Endodermal cell (in vitro differentiated cells): ENCODE results near the gene RAC2. TPM values are rescaled to one million over a fixed set of nuclear protein-coding genes. Genes with fewer than 3 reads are reported as not detected.

Source experiments
- DNase-seq: peaks from one replicate; pipeline ENCODE4 v3.0.0-alpha.2; 2017
- H3K27ac ChIP-seq: 2 replicates; pipeline ENCODE4 v1.5.1; 2013; ENCODE audit warnings: mild to moderate bottlenecking, low read depth, low read length, moderate library complexity
- H3K27me3 ChIP-seq: 2 replicates; pipeline ENCODE4 v1.6.1; 2013; ENCODE audit warnings: mild to moderate bottlenecking, low read length, moderate library complexity; ENCODE audit not compliant: insufficient read depth, control insufficient read depth, poor library complexity, severe bottlenecking
- H3K36me3 ChIP-seq: 2 replicates; pipeline ENCODE4 v1.7.0; 2013; ENCODE audit warnings: mild to moderate bottlenecking, low read length, moderate library complexity; ENCODE audit not compliant: control insufficient read depth, insufficient read depth
- H3K4me1 ChIP-seq: one replicate; pipeline ENCODE4 v1.7.0; 2013; ENCODE audit warnings: low read length; ENCODE audit not compliant: control insufficient read depth, insufficient read depth
- H3K4me3 ChIP-seq: 2 replicates; pipeline ENCODE4 v1.5.1; 2013; ENCODE audit warnings: mild to moderate bottlenecking, low read length, moderate library complexity
- H3K9ac ChIP-seq: 2 replicates; pipeline ENCODE4 v1.6.1; 2013; ENCODE audit warnings: mild to moderate bottlenecking, low read length, moderate library complexity; ENCODE audit not compliant: poor library complexity, severe bottlenecking; ENCODE audit errors: extremely low read depth
- H3K9me3 ChIP-seq: 2 replicates; pipeline ENCODE4 v1.6.1; 2013; ENCODE audit warnings: mild to moderate bottlenecking, low read length, moderate library complexity; ENCODE audit not compliant: control insufficient read depth
- H3K27ac Mint-ChIP-seq: 2 replicates; pipeline ENCODE4 v1.8.0; 2020; ENCODE audit warnings: mixed read lengths
- H3K27me3 Mint-ChIP-seq: 2 replicates; pipeline ENCODE4 v1.8.0; 2021; ENCODE audit warnings: mild to moderate bottlenecking, mixed read lengths; ENCODE audit not compliant: insufficient read depth
- H3K36me3 Mint-ChIP-seq: 2 replicates; pipeline ENCODE4 v1.8.0; 2020; ENCODE audit warnings: low read depth, mixed read lengths
- H3K4me1 Mint-ChIP-seq: 2 replicates; pipeline ENCODE4 v1.8.0; 2020; ENCODE audit warnings: mixed read lengths
- H3K4me3 Mint-ChIP-seq: 2 replicates; pipeline ENCODE4 v1.8.0; 2020; ENCODE audit warnings: mild to moderate bottlenecking, moderate library complexity, mixed read lengths
- H3K9me3 Mint-ChIP-seq: 2 replicates; pipeline ENCODE4 v1.8.0; 2020; ENCODE audit warnings: mild to moderate bottlenecking, mixed read lengths
- WGBS, 2 experiments: methylation state at CpG; one replicate each; pipeline versions ENCODE4 v1.1.5 to v1.1.7; 2013; ENCODE audit warnings: missing lambda C conversion rate in 2 of 2, mixed read lengths in 1 of 2; ENCODE audit not compliant: insufficient coverage in 1 of 2, insufficient read length in 1 of 2; 5-methylcytosine and 5-hydroxymethylcytosine counted together
- total RNA-seq, 2 donors: library from RNA; stranded (reverse); fragmentation: NEBNext Ultra II Directional in 1 of 2; extraction: Animal tissue kit (Norgen Biotek cat#: 25700) in 1 of 2; gene quantifications; 2 replicates in 1 of 2; 3 replicates in 1 of 2; pipeline ENCODE4 v1.2.1, GENCODE V29; 2021
- TF ChIP-seq, protein P1 (sequence below): fragments of 200-600 bp; sonication (generic); conservative IDR thresholded peaks from 2 replicates; pipeline ENCODE4 v1.5.0; 2021; ENCODE audit warnings: antibody characterized with exemption, mild to moderate bottlenecking

The RAC2 gene
- total RNA-seq, 2 donors from 2014 or later: 4.5 to 5.6 TPM

GRCh38 chr22:37215890-37216289 lies 28.2 kb downstream of the RAC2 start:
- H3K36me3 ChIP-seq: no peaks in the 10 kb centered on the region
- H3K4me1 Mint-ChIP-seq: peaks cover 17% of the 10 kb centered on the region
- TF ChIP-seq, protein P1, sequence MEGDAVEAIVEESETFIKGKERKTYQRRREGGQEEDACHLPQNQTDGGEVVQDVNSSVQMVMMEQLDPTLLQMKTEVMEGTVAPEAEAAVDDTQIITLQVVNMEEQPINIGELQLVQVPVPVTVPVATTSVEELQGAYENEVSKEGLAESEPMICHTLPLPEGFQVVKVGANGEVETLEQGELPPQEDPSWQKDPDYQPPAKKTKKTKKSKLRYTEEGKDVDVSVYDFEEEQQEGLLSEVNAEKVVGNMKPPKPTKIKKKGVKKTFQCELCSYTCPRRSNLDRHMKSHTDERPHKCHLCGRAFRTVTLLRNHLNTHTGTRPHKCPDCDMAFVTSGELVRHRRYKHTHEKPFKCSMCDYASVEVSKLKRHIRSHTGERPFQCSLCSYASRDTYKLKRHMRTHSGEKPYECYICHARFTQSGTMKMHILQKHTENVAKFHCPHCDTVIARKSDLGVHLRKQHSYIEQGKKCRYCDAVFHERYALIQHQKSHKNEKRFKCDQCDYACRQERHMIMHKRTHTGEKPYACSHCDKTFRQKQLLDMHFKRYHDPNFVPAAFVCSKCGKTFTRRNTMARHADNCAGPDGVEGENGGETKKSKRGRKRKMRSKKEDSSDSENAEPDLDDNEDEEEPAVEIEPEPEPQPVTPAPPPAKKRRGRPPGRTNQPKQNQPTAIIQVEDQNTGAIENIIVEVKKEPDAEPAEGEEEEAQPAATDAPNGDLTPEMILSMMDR: no peak
- H3K27me3 ChIP-seq: no peaks in the 10 kb centered on the region
- no peak overlapping the region for H3K27ac ChIP-seq
- no peak for DNase-seq
- H3K27ac Mint-ChIP-seq: no peak overlapping the region
- WGBS, 2 experiments: 72 to 88% methylated on average over 4 to 8 of the region's 9 CpGs
- no peak overlapping the region for H3K4me3 ChIP-seq
- no peak overlapping the region for H3K9ac ChIP-seq
- H3K36me3 Mint-ChIP-seq: no peaks in the 10 kb centered on the region
- no peaks in the 10 kb centered on the region for H3K9me3 ChIP-seq
- peaks cover 4% of the 10 kb centered on the region for H3K9me3 Mint-ChIP-seq
- no peaks in the 10 kb centered on the region for H3K4me1 ChIP-seq
- no peak overlapping the region for H3K4me3 Mint-ChIP-seq
- peaks cover 4% of the 10 kb centered on the region for H3K27me3 Mint-ChIP-seq

DNA sequence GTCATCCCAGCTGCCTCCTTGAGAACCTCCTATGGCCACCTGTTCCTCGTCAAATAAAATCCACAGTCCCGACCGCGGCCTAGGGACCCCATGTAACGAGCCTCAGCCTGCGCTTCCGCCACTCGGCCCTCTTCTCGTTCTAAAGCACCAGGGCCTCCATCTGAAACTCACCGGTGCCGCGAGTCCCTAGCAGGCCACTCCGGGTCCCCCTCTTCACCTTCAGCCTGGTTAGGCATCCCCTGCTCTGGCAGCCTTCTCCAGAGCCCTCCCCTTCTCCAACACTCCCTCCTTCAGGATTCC lies 29.4 kb downstream of the RAC2 start:
- H3K9me3 Mint-ChIP-seq: no peaks in the 10 kb centered on the region
- no peak overlapping the region for H3K4me3 Mint-ChIP-seq
- Histone ChIP-seq H3K27ac (no peak overlapping the region), H3K27me3 (no peaks in the 10 kb centered on the region), H3K36me3 (no peaks in the 10 kb centered on the region), H3K9me3 (no peaks in the 10 kb centered on the region), H3K9ac (no peak overlapping the region), H3K4me1 (no peaks in the 10 kb centered on the region), H3K4me3 (no peak overlapping the region)
- TF ChIP-seq, protein P1: no peak
- H3K4me1 Mint-ChIP-seq: peaks cover 13% of the 10 kb centered on the region
- WGBS, 2 experiments: 92 to 94% methylated on average over 5 to 13 of the region's 13 CpGs
- H3K27ac Mint-ChIP-seq: no peak overlapping the region
- H3K36me3 Mint-ChIP-seq: no peaks in the 10 kb centered on the region
- DNase-seq: no peak
- peaks cover 9% of the 10 kb centered on the region for H3K27me3 Mint-ChIP-seq

GRCh38 chr22:37213941-37214730 lies 29.9 kb downstream of the RAC2 start:
- H3K27me3 Mint-ChIP-seq: peaks cover 9% of the 10 kb centered on the region
- H3K27ac ChIP-seq: no peak overlapping the region
- no peaks in the 10 kb centered on the region for H3K9me3 Mint-ChIP-seq

More at GRCh38 chr22:37213941-37214730, 29.9 kb downstream of the RAC2 start:
- TF ChIP-seq, protein P1: no peak
- Histone ChIP-seq H3K4me1 (no peaks in the 10 kb centered on the region), H3K4me3 (no peak overlapping the region), H3K9me3 (no peaks in the 10 kb centered on the region), H3K36me3 (no peaks in the 10 kb centered on the region), H3K27me3 (no peaks in the 10 kb centered on the region), H3K9ac (no peak overlapping the region)
- 87 to 96% methylated on average over 5 to 13 of the region's 13 CpGs for WGBS, 2 experiments
- DNase-seq: no peak
- H3K27ac Mint-ChIP-seq: no peak overlapping the region
- H3K36me3 Mint-ChIP-seq: no peaks in the 10 kb centered on the region
- no peak overlapping the region for H3K4me3 Mint-ChIP-seq
- H3K4me1 Mint-ChIP-seq: peaks cover 10% of the 10 kb centered on the region
